BJ (cell line): ENCODE data around the gene WDR73. TPM values are rescaled to one million over a fixed set of nuclear protein-coding genes. Genes with fewer than 3 reads are reported as not detected.

Experiments used
- CTCF ChIA-PET: fragments of 350-600 bp; formaldehyde crosslinking; extraction: SDS; loops from one replicate; lab custom pipeline; 2021; ENCODE audit warnings: antibody characterized with exemption, inconsistent platforms; lab: Yijun Ruan, JAX
- POLR2A ChIA-PET: fragments of 300-600 bp; sonication (Branson Sonifier 250); formaldehyde crosslinking; extraction: SDS; loops from one replicate; lab custom pipeline; 2021; ENCODE audit warnings: antibody characterized with exemption; lab: Charles Lee
- DNase-seq: peaks from one replicate; pipeline ENCODE4 v3.0.0-alpha.2; 2011; ENCODE audit warnings: low read depth
- H3K27me3 ChIP-seq: 2 replicates; pipeline ENCODE4 v1.6.0; 2011; ENCODE audit warnings: low read length; ENCODE audit not compliant: control insufficient read depth, insufficient read depth
- H3K36me3 ChIP-seq: 2 replicates; pipeline ENCODE4 v1.5.1; 2011; ENCODE audit warnings: low read length; ENCODE audit not compliant: control insufficient read depth, insufficient read depth
- H3K4me3 ChIP-seq: 2 replicates; pipeline ENCODE4 v1.5.1; 2011; ENCODE audit warnings: low read depth, mild to moderate bottlenecking, control low read depth, low read length
- polyA plus RNA-seq: library from polyadenylated mRNA; depleted of rRNA; stranded (reverse); fragments of >200 nt; gene quantifications from 2 replicates; pipeline ENCODE4 v1.2.3, GENCODE V29; 2011
- TF ChIP-seq, protein P1 (sequence below): IDR thresholded peaks from 2 replicates; pipeline ENCODE4 v1.5.1; 2011; ENCODE audit warnings: low read depth, mild to moderate bottlenecking, control low read depth, inconsistent platforms, low read length, moderate library complexity; ENCODE audit not compliant: insufficient read depth

Gene WDR73
- polyA plus RNA-seq, 1 experiment: 21.1 TPM

DNA sequence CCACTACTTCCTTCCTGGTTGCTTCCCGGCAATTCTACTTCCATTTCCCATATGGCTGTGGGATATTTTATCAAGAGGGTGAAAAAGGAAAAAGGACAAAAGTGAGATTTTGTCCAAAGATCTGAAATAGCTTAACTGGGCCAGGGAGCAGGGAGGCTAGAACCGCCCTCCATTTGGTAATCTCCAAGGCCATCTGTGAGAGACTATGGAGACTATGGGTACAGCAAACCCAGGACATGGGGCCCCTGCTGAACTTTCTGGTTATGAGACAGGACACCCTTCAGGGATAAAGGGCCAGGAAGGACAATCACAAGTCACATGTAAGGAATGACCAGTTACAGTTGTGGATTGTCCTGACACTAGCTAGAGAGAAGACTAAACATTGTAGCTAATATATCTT, 29.0 kb downstream of the WDR73 start:
- TF ChIP-seq, protein P1, sequence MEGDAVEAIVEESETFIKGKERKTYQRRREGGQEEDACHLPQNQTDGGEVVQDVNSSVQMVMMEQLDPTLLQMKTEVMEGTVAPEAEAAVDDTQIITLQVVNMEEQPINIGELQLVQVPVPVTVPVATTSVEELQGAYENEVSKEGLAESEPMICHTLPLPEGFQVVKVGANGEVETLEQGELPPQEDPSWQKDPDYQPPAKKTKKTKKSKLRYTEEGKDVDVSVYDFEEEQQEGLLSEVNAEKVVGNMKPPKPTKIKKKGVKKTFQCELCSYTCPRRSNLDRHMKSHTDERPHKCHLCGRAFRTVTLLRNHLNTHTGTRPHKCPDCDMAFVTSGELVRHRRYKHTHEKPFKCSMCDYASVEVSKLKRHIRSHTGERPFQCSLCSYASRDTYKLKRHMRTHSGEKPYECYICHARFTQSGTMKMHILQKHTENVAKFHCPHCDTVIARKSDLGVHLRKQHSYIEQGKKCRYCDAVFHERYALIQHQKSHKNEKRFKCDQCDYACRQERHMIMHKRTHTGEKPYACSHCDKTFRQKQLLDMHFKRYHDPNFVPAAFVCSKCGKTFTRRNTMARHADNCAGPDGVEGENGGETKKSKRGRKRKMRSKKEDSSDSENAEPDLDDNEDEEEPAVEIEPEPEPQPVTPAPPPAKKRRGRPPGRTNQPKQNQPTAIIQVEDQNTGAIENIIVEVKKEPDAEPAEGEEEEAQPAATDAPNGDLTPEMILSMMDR: no peak
- POLR2A ChIA-PET: no interaction called here
- CTCF ChIA-PET: interaction anchor here (0.9 to 1.5 kb wide), 3 partner anchors 9 to 37 kb away, joined by 3 to 5 read pairs (median 4); partner anchors contain the start of gene ZSCAN2
- no peak for DNase-seq
- no peak overlapping the region for H3K4me3 ChIP-seq
- no peaks in the 10 kb centered on the region for H3K27me3 ChIP-seq
- peaks cover 10% of the 10 kb centered on the region for H3K36me3 ChIP-seq

DNA sequence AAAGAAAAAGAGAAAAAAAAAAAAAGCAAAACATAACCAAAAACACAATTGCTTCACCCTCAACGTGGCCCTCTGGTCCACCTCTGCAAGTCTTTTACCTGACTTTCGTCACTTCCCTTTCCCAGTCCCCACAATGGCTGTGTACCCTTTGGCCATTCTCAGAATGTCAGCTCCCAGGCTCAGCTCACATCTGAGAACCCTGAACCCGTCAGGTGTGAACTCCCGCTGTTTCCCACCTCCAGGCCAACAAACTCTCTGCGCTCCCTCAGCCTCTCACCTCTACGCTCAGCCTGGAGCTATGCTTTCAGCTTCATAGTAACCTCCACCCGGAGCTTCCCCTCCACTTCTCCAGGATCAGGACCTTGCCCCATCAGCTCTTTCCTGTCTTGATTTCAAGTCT, 29.7 kb downstream of the WDR73 start:
- ChIA-PET POLR2A (no interaction called here), CTCF (interaction anchor here (0.6 to 1.5 kb wide), 2 partner anchors 24 to 192 kb away, joined by 3 to 5 read pairs; partner anchors contain the start of gene ZSCAN2)
- Histone ChIP-seq H3K36me3 (peaks cover 10% of the 10 kb centered on the region), H3K27me3 (no peaks in the 10 kb centered on the region), H3K4me3 (no peak overlapping the region)
- TF ChIP-seq, protein P1: no peak
- DNase-seq: no peak

DNA sequence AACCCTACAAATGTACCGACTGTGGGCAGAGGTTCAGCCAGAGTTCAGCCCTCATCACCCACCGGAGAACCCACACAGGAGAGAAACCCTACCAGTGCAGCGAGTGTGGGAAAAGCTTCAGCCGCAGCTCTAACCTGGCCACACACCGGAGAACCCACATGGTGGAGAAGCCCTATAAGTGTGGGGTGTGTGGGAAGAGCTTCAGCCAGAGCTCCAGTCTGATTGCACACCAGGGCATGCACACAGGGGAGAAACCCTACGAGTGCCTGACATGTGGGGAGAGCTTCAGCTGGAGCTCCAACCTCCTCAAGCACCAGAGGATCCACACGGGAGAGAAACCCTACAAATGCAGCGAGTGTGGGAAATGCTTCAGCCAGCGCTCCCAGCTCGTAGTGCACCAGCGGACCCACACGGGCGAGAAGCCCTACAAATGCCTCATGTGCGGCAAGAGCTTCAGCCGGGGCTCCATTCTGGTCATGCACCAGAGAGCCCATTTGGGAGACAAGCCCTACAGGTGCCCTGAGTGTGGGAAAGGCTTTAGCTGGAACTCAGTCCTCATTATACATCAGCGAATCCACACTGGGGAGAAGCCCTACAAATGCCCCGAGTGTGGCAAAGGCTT, 32.6 kb downstream of the WDR73 start:
- Histone ChIP-seq H3K27me3 (no peaks in the 10 kb centered on the region), H3K4me3 (no peak overlapping the region), H3K36me3 (peaks cover 10% of the 10 kb centered on the region)
- ChIA-PET POLR2A (no interaction called here), CTCF (interaction anchor here (0.9 to 2.5 kb wide), 2 partner anchors 10 to 222 kb away, joined by 3 to 7 read pairs; no protein-coding TSS in a partner anchor)
- TF ChIP-seq, protein P1: no peak
- DNase-seq: no peak

DNA sequence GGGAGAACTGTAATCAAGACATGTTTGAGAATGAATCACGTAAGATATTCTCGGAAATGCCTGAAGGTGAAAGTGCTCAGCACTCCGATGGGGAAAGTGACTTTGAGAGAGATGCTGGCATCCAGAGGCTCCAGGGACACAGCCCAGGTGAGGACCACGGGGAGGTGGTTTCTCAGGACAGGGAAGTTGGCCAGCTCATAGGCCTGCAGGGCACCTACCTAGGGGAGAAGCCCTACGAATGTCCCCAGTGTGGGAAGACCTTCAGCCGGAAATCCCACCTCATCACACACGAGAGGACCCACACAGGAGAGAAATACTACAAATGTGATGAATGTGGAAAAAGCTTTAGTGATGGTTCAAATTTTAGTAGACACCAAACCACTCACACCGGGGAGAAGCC, 33.5 kb downstream of the WDR73 start:
- H3K36me3 ChIP-seq: peaks cover 10% of the 10 kb centered on the region
- TF ChIP-seq, protein P1: no peak
- POLR2A ChIA-PET: no interaction called here

DNA sequence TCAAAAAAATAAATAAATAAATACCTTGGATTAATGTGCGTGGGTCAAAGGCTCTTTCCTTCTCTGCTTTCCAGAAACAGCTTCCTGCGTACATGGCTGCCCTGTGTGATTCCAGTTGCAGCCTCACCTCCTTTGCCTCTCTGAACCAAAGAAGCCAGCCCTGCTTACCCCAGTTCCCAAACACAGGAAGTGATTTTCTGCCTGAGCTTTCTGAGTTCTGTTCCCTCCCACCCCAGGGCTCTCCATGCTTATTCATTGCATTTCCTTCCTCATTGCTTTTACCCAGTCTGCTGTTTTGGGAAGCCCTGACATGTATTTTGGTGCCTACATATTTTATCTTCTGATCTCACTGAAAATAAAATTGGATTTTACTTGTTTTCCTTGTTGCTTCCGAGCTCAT, 37.8 kb downstream of the WDR73 start:
- H3K27me3 ChIP-seq: no peaks in the 10 kb centered on the region
- ChIA-PET CTCF (interaction anchor here (0.7 to 1.3 kb wide), 3 partner anchors 9 to 28 kb away, joined by 3 read pairs; no protein-coding TSS in a partner anchor), POLR2A (no interaction called here)
- H3K36me3 ChIP-seq: peaks cover 4% of the 10 kb centered on the region
- TF ChIP-seq, protein P1: no peak
- no peak for DNase-seq
- no peak overlapping the region for H3K4me3 ChIP-seq

More for the DNA sequence above, 33.5 kb downstream of the WDR73 start:
- Histone ChIP-seq H3K27me3 (no peaks in the 10 kb centered on the region), H3K4me3 (no peak overlapping the region)
- no peak for DNase-seq
- CTCF ChIA-PET: interaction anchor here (2.5 kb wide), 1 partner anchor 11 kb away, joined by 7 read pairs; no protein-coding TSS in a partner anchor
